ENCODE results near the gene PARS2.

Gene PARS2

GRCh38 chr1:54806931-54807611 lies 42.7 kb upstream of the PARS2 start:
- no peak for TF ChIP-seq CTCF (IDR thresholded peaks at IDR 0.05; ENCODE audit: low read depth, low read length)
- Histone ChIP-seq H3K27me3 (ENCODE audit: insufficient read depth, low read depth, severe bottlenecking) (no peaks in the 10 kb centered on the region), H3K4me3 (ENCODE audit: low read depth, low read length) (no peak overlapping the region), H3K27ac (no peak overlapping the region), H3K9me3 (ENCODE audit: severe bottlenecking) (no peaks in the 10 kb centered on the region), H3K36me3 (no peaks in the 10 kb centered on the region)
- DNase-seq = no peak

DNA sequence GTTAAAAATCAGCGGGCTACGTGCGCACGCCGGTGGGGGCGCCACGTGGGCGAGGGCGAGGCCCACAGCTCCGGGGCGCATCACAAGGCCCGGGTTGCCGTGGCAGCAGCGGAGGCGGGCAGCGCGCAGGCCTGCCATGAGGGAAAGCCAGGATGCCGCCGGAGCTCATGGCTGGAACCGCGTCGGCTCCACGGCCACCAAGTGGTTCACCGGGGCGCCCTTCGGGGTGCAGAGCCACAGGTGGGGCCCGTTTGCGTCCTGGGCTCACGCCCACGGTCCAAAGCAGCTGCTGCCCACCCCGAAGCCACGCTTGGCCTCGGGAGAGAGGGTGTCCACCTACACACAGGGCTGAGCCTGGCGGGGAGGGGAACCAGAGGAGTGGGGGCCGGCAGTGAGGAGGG lies 41.7 kb upstream of the PARS2 start:
- TF ChIP-seq CTCF (IDR thresholded peaks at IDR 0.05; ENCODE audit: low read depth, low read length) = no peak
- no peak overlapping the region for H3K4me3 ChIP-seq (ENCODE audit: low read depth, low read length)
- H3K9me3 ChIP-seq (ENCODE audit: severe bottlenecking) = no peaks in the 10 kb centered on the region

DNA sequence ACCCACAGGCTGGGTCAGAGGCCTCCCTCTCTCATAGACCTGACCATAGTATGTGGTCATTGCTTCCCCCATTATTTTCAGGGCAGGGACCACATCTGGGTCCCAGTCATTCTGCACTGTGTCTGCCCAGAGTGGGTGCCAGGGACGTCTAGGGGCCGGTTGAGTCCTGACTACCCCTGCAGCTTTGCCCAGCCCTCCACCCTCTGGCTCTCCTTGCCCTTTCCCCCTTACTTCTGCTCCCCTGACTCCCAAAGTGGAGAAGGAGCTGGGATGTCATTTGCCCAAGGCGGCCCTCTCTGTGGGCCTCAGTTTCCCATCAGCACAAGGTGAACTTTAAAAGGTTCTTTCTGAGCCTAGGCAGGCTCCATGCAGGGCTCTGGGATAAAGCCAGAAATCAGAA lies 41.1 kb upstream of the PARS2 start:
- no peak for DNase-seq
- no peak for TF ChIP-seq CTCF (IDR thresholded peaks at IDR 0.05; ENCODE audit: low read depth, low read length)
- Histone ChIP-seq H3K27ac (no peak overlapping the region), H3K27me3 (ENCODE audit: insufficient read depth, low read depth, severe bottlenecking) (no peaks in the 10 kb centered on the region), H3K4me3 (ENCODE audit: low read depth, low read length) (no peak overlapping the region), H3K36me3 (no peaks in the 10 kb centered on the region), H3K9me3 (ENCODE audit: severe bottlenecking) (no peaks in the 10 kb centered on the region)

More for the DNA sequence above, 41.7 kb upstream of the PARS2 start:
- H3K27ac ChIP-seq = no peak overlapping the region
- no peaks in the 10 kb centered on the region for H3K27me3 ChIP-seq (ENCODE audit: insufficient read depth, low read depth, severe bottlenecking)
- H3K36me3 ChIP-seq = no peaks in the 10 kb centered on the region
- no peak for DNase-seq

GRCh38 chr1:54804471-54805132 lies 40.3 kb upstream of the PARS2 start:
- Histone ChIP-seq H3K4me3 (ENCODE audit: low read depth, low read length) (no peak overlapping the region), H3K27ac (no peak overlapping the region), H3K9me3 (ENCODE audit: severe bottlenecking) (no peaks in the 10 kb centered on the region), H3K27me3 (ENCODE audit: insufficient read depth, low read depth, severe bottlenecking) (no peaks in the 10 kb centered on the region), H3K36me3 (no peaks in the 10 kb centered on the region)
- no peak for DNase-seq
- TF ChIP-seq CTCF (IDR thresholded peaks at IDR 0.05; ENCODE audit: low read depth, low read length) = no peak

- no peaks in the 10 kb centered on the region for H3K27me3 ChIP-seq (ENCODE audit: insufficient read depth, low read depth, severe bottlenecking)
- no peak overlapping the region for H3K4me3 ChIP-seq (ENCODE audit: low read depth, low read length)
- no peak overlapping the region for H3K27ac ChIP-seq
- H3K9me3 ChIP-seq (ENCODE audit: severe bottlenecking) = no peaks in the 10 kb centered on the region
- no peaks in the 10 kb centered on the region for H3K36me3 ChIP-seq
- TF ChIP-seq CTCF (IDR thresholded peaks at IDR 0.05; ENCODE audit: low read depth, low read length) = no peak
- no peak for DNase-seq
Measured at GRCh38 chr1:54803761-54804470, 39.6 kb upstream of the PARS2 start.
